AG09319 (cell line): ENCODE measurements around the gene CCNB1IP1.
"Not testable (repeated sequence)": the region's sequence is repeated elsewhere in the genome, so short reads cannot be mapped to it uniquely, and the experiment has no call there.

Experiments used
- DNase-seq: peaks from one replicate; pipeline ENCODE4 v3.0.0-alpha.2; 2010; ENCODE audit warnings: low read depth; ENCODE audit errors: extremely low read depth
- CTCF ChIP-seq: IDR thresholded peaks from 2 replicates; pipeline ENCODE4 v1.5.1; 2011; ENCODE audit warnings: low read depth, mild to moderate bottlenecking, inconsistent platforms, low read length, moderate library complexity

CCNB1IP1 gene

GRCh38 chr14:20375471-20375870 lies 42.4 kb upstream of the CCNB1IP1 start:
- TF ChIP-seq CTCF: no peak
- no peak for DNase-seq

DNA sequence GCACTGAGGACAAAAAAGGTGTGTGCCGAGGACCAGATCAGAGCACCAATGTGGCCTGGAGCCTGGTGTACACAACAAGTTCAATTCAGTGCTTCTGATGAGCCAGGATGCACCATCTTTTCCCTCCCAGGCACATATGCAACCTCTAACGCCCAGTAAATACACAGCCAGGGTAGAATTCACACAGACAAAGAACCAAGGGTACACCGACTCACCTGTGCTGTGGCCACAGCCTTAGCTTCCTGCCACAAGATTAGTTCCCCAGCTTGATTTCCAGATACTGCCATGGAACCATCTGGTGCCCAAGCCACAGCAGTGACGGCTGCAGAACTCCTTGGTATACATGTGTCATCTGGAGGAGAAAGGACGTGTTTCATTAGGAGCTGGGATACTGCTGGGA lies 39.7 kb upstream of the CCNB1IP1 start:
- DNase-seq: no peak
- no peak for TF ChIP-seq CTCF

DNA sequence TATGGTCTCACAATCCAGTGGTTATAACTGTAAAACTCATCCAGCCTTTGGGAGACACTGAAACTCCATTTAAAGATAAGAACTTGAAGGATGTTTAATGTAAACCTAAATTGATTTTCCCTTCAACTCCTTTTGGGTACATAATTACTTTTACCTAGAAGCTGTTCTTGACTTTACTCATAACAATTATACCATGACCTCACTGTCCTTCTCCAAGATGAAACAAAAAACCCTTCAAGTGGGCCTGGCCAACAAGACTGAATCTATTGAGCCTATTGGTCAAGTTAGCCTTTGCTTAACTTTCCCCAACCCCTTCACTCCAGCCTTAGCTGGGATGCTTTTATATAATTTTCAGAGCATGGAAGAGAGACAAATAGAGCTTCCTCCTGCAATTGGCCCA lies 32.8 kb upstream of the CCNB1IP1 start:
- TF ChIP-seq CTCF: no peak
- no peak for DNase-seq

DNA sequence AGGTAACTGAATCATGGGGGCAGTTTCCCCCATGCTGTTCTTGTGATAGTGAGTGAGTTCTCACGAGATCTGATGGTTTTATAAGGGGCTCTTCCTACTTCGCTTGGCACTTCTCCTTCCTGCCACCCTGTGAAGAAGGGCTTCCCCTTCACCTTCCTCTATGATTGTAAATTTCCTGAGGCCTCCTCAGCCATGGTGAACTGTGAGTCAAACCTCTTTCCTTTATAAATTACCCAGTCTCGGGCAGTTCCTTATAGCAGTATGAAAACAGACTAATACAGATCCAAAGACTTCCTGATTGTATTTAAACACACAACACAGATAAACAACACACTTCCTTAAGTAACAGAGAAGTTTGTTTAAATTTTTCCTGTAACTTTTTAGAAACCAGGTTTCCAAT lies 25.4 kb upstream of the CCNB1IP1 start:
- not testable (repeated sequence) for DNase-seq

GRCh38 chr14:20356422-20356821 lies 23.3 kb upstream of the CCNB1IP1 start:
- TF ChIP-seq CTCF: no peak
- no peak for DNase-seq

- TF ChIP-seq CTCF: peak; percentile 2; the same call in 1 of the 2 replicates
- no peak for DNase-seq
Observed at GRCh38 chr14:20350860-20351259, 17.8 kb upstream of the CCNB1IP1 start.

DNA sequence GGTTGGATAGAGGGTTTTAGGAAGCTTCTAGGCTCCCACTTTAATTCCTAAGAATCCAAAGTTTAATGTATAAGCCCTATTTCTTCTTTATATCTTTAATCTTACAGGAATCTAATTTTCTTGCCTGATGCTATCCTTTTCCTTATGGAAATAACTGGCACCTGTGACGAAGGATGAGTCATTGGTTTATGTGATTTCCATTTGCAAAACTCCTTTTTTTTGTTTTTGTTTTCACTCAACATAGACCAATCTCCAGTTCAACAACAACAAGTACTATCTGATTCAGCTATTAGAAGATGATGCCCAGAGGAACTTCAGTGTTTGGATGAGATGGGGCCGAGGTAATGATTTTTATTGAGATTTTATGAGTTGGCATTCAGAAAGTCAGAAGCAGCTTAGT lies 17.2 kb upstream of the CCNB1IP1 start:
- no peak for TF ChIP-seq CTCF
- DNase-seq: no peak

DNA sequence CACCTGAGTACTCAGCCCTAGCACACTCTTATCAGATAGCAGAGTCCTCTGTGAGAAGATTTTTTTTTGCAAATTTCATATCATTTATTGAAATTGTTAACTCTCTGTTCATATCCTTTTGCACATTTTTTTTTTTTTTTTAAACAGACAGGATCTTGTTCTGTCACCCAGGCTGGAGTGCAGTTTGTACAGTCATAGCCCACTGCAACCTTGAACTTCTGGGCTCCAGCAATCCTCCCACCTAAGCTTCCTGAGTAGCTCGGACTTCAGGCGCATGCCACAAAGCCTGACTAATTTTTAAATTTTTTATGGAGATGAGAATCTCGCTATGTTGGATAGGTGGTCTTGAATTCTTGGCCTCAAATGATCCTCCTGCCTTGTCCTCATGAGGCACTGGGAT lies 14.7 kb upstream of the CCNB1IP1 start:
- no peak for TF ChIP-seq CTCF
- DNase-seq: no peak
